ENCODE results near the gene PILRB.
"Not testable (repeated sequence)": the region's sequence is repeated elsewhere in the genome, so short reads cannot be mapped to it uniquely, and the experiment has no call there.

Gene PILRB

GRCh38 chr7:100353685-100354330, 4.1 kb upstream of the PILRB start:
- DNase-seq (ENCODE audit: low spot score) (no peak), FAIRE-seq (no peak)

- FAIRE-seq (no peak), DNase-seq (ENCODE audit: low spot score) (no peak)
These were observed 1.4 kb upstream of the PILRB start for GRCh38 chr7:100356416-100357068.

DNA sequence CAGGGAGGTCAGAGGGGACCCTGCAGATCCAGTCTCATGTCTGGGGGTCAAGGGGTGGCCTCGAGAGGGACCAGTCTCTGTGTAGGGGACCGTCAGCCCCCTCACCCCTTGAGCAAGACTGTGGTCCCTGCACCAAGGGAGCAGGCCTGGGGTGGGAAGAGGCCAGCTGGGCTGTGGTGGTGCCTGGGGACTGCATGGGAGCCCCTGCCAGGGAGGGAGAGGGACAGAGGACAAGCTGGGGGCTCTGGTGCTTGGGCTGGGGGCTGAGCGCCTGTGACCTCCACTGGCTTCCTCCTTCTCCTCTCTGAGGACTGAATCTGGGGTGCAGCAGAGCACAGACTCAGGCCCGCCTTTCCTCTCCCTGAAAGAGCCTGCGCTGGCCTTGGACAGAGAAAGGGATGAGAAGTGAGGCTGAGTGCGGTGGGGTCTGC, 771 bp upstream of the PILRB start:
- no peak for FAIRE-seq
- no peak for DNase-seq (ENCODE audit: low spot score)

DNA sequence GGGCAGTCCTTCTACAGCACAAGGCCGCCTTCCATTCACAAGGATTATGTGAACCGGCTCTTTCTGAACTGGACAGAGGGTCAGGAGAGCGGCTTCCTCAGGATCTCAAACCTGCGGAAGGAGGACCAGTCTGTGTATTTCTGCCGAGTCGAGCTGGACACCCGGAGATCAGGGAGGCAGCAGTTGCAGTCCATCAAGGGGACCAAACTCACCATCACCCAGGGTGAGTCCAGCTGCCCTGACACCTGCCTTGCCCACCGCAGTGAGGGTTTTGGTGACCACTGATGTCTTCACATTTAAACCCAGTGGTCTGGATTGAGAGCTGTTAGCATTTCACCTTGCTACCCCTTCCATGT, 918 bp downstream of the PILRB start:
- FAIRE-seq (no peak), DNase-seq (ENCODE audit: low spot score) (no peak)

- no peak for FAIRE-seq
- DNase-seq (ENCODE audit: low spot score): no peak
These were observed 2.4 kb downstream of the PILRB start for GRCh38 chr7:100360135-100360854.

DNA sequence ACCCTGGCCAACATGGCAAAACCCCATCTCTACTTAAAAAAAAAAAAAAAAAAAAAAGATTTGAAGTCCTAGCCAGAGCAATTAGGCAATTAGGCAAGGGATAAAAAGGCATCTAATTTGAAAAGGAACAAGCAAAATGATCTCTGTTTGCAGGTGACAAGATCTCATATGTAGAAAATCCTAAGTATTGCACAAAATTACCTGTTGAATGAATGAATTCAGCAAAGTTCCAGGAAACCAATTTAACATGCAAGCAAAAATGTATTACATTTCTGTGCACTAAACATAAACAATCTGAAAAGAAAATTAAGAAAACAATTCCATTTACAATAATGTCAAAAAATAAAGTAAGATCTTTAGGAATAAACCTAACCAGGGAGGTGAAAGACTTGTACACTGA, 5.2 kb downstream of the PILRB start:
- FAIRE-seq: no peak
- DNase-seq (ENCODE audit: low spot score): no peak

- FAIRE-seq; DNase-seq (ENCODE audit: low spot score): not testable (repeated sequence)
These were observed 5.9 kb downstream of the PILRB start for GRCh38 chr7:100363797-100364196.

GRCh38 chr7:100364480-100364879, 6.6 kb downstream of the PILRB start:
- FAIRE-seq: no peak
- no peak for DNase-seq (ENCODE audit: low spot score)

- DNase-seq (ENCODE audit: low spot score); FAIRE-seq: not testable (repeated sequence)
These were observed 8.1 kb downstream of the PILRB start for GRCh38 chr7:100365998-100366367.

DNA sequence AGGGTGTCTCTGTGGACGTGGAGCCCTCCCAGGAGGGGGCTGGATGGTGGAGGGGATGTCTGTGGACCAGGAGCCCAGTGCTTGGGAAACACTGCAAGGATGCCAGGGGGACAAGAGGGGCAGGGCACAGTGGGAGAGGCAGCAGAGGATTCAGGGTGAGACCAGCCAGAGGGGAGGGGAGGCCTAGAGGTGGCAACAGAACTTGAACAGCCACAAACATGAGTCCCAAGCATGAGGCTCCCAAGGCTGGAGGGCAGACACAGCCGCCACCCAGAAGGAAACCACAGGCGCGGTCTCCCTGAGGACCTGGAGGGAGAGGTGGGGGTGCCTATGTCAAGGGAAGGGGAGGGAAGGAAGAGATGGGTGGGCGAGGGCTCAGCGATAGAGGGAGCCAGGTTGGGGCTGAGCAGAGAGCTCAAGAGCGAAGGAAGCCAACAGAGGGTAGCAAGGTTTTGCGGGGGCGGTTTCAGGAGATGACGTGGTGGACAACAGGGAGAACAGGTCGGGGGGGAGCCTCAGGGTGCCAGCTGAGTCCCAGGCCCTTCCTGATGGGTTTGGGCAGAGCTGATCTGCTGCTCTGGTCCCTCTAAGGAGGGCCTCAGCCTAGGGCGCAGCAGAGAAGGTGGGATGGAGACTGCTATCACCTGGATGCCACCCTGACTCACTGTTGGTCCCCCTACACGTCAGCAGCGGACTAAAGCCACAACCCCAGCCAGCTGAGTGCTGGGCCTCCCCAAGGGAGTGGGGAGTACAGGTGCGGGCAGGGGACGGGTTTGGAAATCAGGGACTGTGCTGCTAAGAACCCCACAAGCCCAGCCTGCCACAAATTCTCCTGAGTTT, 8.7 kb downstream of the PILRB start:
- DNase-seq (ENCODE audit: low spot score) (no peak), FAIRE-seq (no peak)

- no peak for FAIRE-seq
These were observed 9.3 kb downstream of the PILRB start for GRCh38 chr7:100367251-100367620.

GRCh38 chr7:100367676-100368613, 10.0 kb downstream of the PILRB start:
- FAIRE-seq: no peak
- no peak for DNase-seq (ENCODE audit: low spot score)

More at GRCh38 chr7:100367251-100367620, 9.3 kb downstream of the PILRB start:
- no peak for DNase-seq (ENCODE audit: low spot score)

- DNase-seq (ENCODE audit: low spot score) (no peak), FAIRE-seq (no peak)
These were observed 11.2 kb downstream of the PILRB start for GRCh38 chr7:100369105-100369504.

GRCh38 chr7:100370303-100370702, 12.4 kb downstream of the PILRB start:
- FAIRE-seq: no peak
- no peak for DNase-seq (ENCODE audit: low spot score)

GRCh38 chr7:100370746-100371145, 12.8 kb downstream of the PILRB start:
- FAIRE-seq: no peak
- no peak for DNase-seq (ENCODE audit: low spot score)

DNA sequence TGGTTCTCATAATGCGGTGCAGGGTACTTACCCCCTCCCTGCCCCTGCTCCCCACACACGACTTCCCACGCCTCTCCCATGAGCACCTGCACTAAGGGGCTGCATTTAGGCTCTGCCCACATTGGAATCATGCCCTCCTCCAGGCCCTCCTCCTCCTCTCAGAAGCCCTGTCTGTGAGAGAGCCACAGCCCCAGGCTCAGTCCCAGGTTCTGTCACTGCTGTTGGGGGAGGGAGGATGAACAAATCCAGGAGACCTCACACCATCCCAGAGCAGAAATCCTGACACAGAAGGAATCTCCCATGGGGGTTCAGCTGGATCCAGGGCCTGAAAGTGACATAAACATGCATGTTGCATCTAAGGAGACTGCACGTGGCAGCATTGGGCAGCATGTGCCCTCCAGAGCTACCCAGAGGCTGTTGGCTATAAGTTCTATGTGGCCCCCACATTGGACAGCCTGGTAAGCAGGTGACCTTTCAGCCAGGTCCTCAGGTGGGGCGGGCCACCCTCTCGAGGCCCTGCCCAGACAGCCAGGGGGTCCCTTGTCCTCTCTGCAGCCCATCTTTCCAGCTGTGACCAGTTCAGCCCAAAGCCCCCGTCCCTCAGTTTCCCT, 13.7 kb downstream of the PILRB start:
- FAIRE-seq (no peak), DNase-seq (ENCODE audit: low spot score) (no peak)

- no peak for DNase-seq (ENCODE audit: low spot score)
- no peak for FAIRE-seq
These were observed 14.3 kb downstream of the PILRB start for GRCh38 chr7:100372256-100372655.

DNA sequence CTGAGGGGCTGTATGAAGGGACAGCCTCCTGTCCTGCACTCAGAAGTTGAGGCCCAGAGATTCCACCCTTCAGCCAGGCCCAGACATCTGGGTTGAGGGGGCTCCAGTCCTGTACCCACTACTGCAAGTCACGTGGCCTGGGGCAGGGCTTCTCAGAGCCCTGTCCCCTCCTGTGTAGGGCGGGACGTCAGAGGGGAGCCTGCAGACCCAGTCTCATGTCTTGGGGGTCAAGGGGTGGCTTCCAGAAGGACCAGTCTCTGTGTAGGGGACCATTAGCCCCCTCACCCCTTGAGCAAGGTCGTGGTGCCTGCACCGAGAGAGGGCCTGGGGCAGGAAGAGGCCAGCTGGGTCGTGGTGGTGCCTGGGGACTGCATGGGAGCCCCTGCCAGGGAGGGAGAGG, 14.8 kb downstream of the PILRB start:
- DNase-seq (ENCODE audit: low spot score) (no peak), FAIRE-seq (no peak)

GRCh38 chr7:100373261-100373831, 15.4 kb downstream of the PILRB start, which contains the start of gene PILRA:
Gene PILRA (plus strand): TSS chr7:100373487. CDS start chr7:100373657, 170 bp downstream.
- DNase-seq (ENCODE audit: low spot score): no peak
- FAIRE-seq: no peak
